ENCODE measurements around the gene RNF31. TPM values are rescaled to one million over a fixed set of nuclear protein-coding genes. Genes with fewer than 3 reads are reported as not detected.

The RNF31 gene
- total and polyA plus RNA-seq, 8 donors: 53.2 to 523 (median 78.7) TPM

- intact Hi-C loops (cut with DNase I; ENCODE audit: low total_unique reads): no loop called here
- H3K27me3 ChIP-seq: no peaks in the 10 kb centered on the region
- peak overlapping the region; percentile 67 to 79 (median 75) for H3K27ac ChIP-seq
- DNase-seq: no peak
- peak overlapping the region; percentile 46 to 52 (median 48) for H3K4me3 ChIP-seq
- H3K4me1 ChIP-seq: peaks cover 0 to 38% (median 22%) of the 10 kb centered on the region in 4 donors
- peaks cover 17 to 70% (median 64%) of the 10 kb centered on the region in 4 donors for H3K36me3 ChIP-seq
- 28 to 44% (median 39%) methylated on average over 13 to 20 of the region's 20 CpGs for WGBS, 5 donors
- no peaks in the 10 kb centered on the region for H3K9me3 ChIP-seq
- TF ChIP-seq EP300 (IDR thresholded peaks at IDR 0.05): no peak
- no peak for TF ChIP-seq CTCF (IDR thresholded peaks at IDR 0.05)
- no peak for TF ChIP-seq POLR2AphosphoS5 (IDR thresholded peaks at IDR 0.05)
- no peak for TF ChIP-seq POLR2A (IDR thresholded peaks at IDR 0.05)
These were observed 25.6 kb downstream of the RNF31 start for GRCh38 chr14:24172871-24173281.

GRCh38 chr14:24176599-24176998 lies 29.3 kb downstream of the RNF31 start:
- Histone ChIP-seq H3K4me1 (peaks cover 0 to 23% (median 19%) of the 10 kb centered on the region in 4 donors), H3K36me3 (peaks cover 38 to 87% (median 81%) of the 10 kb centered on the region in 4 donors), H3K9me3 (no peaks in the 10 kb centered on the region)

GRCh38 chr14:24177041-24177825 lies 29.9 kb downstream of the RNF31 start:
- no peaks in the 10 kb centered on the region for H3K27me3 ChIP-seq
- no peak overlapping the region for H3K4me3 ChIP-seq
- TF ChIP-seq CTCF (IDR thresholded peaks at IDR 0.05) (no peak), EP300 (IDR thresholded peaks at IDR 0.05) (no peak), POLR2A (IDR thresholded peaks at IDR 0.05) (no peak), POLR2AphosphoS5 (IDR thresholded peaks at IDR 0.05) (no peak)
- H3K27ac ChIP-seq: no peak overlapping the region
- intact Hi-C loops (cut with DNase I; ENCODE audit: low total_unique reads): no loop called here
- no peaks in the 10 kb centered on the region for H3K9me3 ChIP-seq
- peaks cover 0 to 17% (median 13%) of the 10 kb centered on the region in 4 donors for H3K4me1 ChIP-seq
- WGBS, 5 donors: 80 to 93% (median 84%) methylated on average over 10 to 12 of the region's 12 CpGs
- H3K36me3 ChIP-seq: peaks cover 42 to 93% (median 87%) of the 10 kb centered on the region in 4 donors
- no peak for DNase-seq

More at GRCh38 chr14:24176599-24176998, 29.3 kb downstream of the RNF31 start:
- no peak for DNase-seq
- Histone ChIP-seq H3K27ac (no peak overlapping the region), H3K27me3 (no peaks in the 10 kb centered on the region), H3K4me3 (no peak overlapping the region)
- intact Hi-C loops (cut with DNase I; ENCODE audit: low total_unique reads): no loop called here
- 82 to 92% (median 85%) methylated on average over 5 of the region's 5 CpGs for WGBS, 5 donors
- TF ChIP-seq EP300 (IDR thresholded peaks at IDR 0.05): no peak
- TF ChIP-seq POLR2A (IDR thresholded peaks at IDR 0.05): no peak
- no peak for TF ChIP-seq POLR2AphosphoS5 (IDR thresholded peaks at IDR 0.05)
- no peak for TF ChIP-seq CTCF (IDR thresholded peaks at IDR 0.05)

- Histone ChIP-seq H3K9me3 (no peaks in the 10 kb centered on the region), H3K27me3 (no peaks in the 10 kb centered on the region), H3K4me1 (peaks cover 0 to 10% (median 6%) of the 10 kb centered on the region in 4 donors), H3K4me3 (no peak overlapping the region), H3K36me3 (peaks cover 47 to 99% (median 94%) of the 10 kb centered on the region in 4 donors), H3K27ac (no peak overlapping the region)
- 90 to 93% (median 92%) methylated on average over 12 to 14 of the region's 14 CpGs for WGBS, 5 donors
- no peak for DNase-seq
- TF ChIP-seq POLR2A (IDR thresholded peaks at IDR 0.05): no peak
- TF ChIP-seq EP300 (IDR thresholded peaks at IDR 0.05): no peak
- no peak for TF ChIP-seq CTCF (IDR thresholded peaks at IDR 0.05)
- TF ChIP-seq POLR2AphosphoS5 (IDR thresholded peaks at IDR 0.05): no peak
- intact Hi-C loops (cut with DNase I; ENCODE audit: low total_unique reads): no loop called here
These were observed 30.6 kb downstream of the RNF31 start for GRCh38 chr14:24177891-24178290.
